SJSA1 (cell line): ENCODE results near the gene PLPP2. TPM values are rescaled to one million over a fixed set of nuclear protein-coding genes. Genes with fewer than 3 reads are reported as not detected.
"Not testable (repeated sequence)": the region's sequence is repeated elsewhere in the genome, so short reads cannot be mapped to it uniquely, and the experiment has no call there.

Source experiments
- DNase-seq, 2 experiments: peaks; one replicate each; pipeline ENCODE4 v3.0.0-alpha.2; 2015 to 2020; ENCODE audit warnings: low spot score in 2 of 2, low read depth in 1 of 2
- H3K27ac ChIP-seq: fragments of 250-450 bp; sonication (Bioruptor Pico); 2 replicates; pipeline ENCODE4 v1.5.1; 2020; ENCODE audit warnings: mild to moderate bottlenecking, moderate library complexity
- H3K27me3 ChIP-seq: fragments of 250-450 bp; sonication (Bioruptor Pico); replicated peaks from 2 replicates; pipeline ENCODE4 v1.5.1; 2020; ENCODE audit warnings: mild to moderate bottlenecking, moderate library complexity
- H3K36me3 ChIP-seq: fragments of 250-450 bp; sonication (Bioruptor Pico); 2 replicates; pipeline ENCODE4 v1.5.1; 2020; ENCODE audit warnings: mild to moderate bottlenecking
- H3K4me1 ChIP-seq: fragments of 250-450 bp; sonication (Bioruptor Pico); replicated peaks from 2 replicates; pipeline ENCODE4 v1.6.1; 2021; ENCODE audit warnings: mild to moderate bottlenecking
- H3K4me3 ChIP-seq: fragments of 250-450 bp; sonication (Bioruptor Pico); 2 replicates; pipeline ENCODE4 v1.5.1; 2020; ENCODE audit warnings: mild to moderate bottlenecking
- H3K9me3 ChIP-seq: fragments of 250-450 bp; sonication (Bioruptor Pico); replicated peaks from 2 replicates; pipeline ENCODE4 v1.5.1; 2020; ENCODE audit warnings: mild to moderate bottlenecking
- total RNA-seq: library from RNA; depleted of rRNA; stranded (reverse); fragments of >200 nt; shearing (Covaris generic); gene quantifications from 2 replicates; pipeline ENCODE4 v1.2.3, GENCODE V29; 2014

PLPP2 gene
- total RNA-seq, 1 experiment from 2014 or later = 7.3 TPM

DNA sequence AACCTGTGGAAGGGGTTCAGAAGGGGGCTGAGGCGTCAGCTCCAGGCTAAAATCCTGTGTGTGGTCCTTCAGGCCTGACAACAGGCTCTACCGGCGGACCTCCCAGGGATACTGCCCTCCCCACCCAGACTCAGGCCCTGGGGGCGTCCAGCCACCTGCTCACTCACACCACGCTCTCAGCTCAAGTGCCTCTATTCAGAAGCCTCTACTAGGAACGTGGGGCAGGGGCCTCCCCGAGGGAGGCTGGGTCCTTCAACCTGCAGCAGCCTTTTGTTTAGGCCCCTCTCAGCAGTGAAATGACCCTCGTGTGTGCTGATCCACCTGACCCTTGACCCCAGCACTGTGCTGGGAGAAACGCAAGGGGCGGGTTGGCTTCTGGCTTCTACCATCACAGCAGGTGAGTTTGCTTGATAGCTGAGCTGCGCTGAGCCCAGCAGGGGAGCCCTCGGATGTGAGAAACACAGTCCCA lies 10.6 kb downstream of the PLPP2 start:
- H3K9me3 ChIP-seq = no peaks in the 10 kb centered on the region
- H3K27ac ChIP-seq = no peak overlapping the region
- no peaks in the 10 kb centered on the region for H3K36me3 ChIP-seq
- H3K4me1 ChIP-seq = no peaks in the 10 kb centered on the region
- DNase-seq = no peak
- H3K4me3 ChIP-seq = no peak overlapping the region
- H3K27me3 ChIP-seq = no peaks in the 10 kb centered on the region

DNA sequence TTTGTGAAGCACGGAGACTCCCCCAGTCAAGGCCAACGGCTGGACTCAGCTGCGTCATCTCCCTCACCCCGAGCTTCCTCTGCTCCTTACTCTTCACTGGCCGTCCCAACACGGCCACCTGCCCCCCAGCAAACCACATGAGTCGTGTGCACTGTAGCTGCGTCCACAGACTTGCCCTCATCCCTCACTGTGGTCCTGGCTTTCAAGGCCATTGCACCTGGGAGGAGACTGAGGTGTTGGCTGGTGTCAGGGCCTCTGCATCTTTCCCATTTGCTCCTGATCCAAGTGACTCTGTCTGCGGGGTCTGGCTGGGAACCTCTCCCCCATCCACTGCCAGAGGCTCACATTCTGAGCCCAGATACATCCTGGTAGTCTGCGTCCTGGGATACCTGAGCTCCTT lies 11.5 kb downstream of the PLPP2 start:
- DNase-seq = no peak
- no peaks in the 10 kb centered on the region for H3K4me1 ChIP-seq
- H3K27me3 ChIP-seq = no peaks in the 10 kb centered on the region
- H3K9me3 ChIP-seq = no peaks in the 10 kb centered on the region
- no peak overlapping the region for H3K27ac ChIP-seq
- H3K4me3 ChIP-seq = no peak overlapping the region
- no peaks in the 10 kb centered on the region for H3K36me3 ChIP-seq

DNA sequence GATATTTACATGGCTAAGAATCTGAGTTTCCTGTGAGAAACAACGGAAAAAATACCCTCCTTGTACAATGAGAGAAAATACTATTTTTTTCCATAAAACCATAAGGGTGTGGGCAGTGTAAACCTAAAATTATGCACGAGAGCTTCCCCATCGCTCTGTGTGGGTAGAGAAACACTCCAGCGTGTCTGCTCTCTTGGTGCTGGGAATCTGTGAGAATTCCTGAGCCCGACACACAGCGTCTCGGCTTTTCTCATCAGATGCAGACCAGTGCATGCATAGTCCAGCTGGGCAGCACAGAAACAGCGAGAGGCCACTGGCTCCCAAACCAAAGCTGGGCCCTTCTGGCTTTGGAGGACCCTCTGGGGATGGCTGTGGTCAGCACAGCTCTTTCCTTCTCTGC lies 12.0 kb downstream of the PLPP2 start:
- no peaks in the 10 kb centered on the region for H3K4me1 ChIP-seq

DNA sequence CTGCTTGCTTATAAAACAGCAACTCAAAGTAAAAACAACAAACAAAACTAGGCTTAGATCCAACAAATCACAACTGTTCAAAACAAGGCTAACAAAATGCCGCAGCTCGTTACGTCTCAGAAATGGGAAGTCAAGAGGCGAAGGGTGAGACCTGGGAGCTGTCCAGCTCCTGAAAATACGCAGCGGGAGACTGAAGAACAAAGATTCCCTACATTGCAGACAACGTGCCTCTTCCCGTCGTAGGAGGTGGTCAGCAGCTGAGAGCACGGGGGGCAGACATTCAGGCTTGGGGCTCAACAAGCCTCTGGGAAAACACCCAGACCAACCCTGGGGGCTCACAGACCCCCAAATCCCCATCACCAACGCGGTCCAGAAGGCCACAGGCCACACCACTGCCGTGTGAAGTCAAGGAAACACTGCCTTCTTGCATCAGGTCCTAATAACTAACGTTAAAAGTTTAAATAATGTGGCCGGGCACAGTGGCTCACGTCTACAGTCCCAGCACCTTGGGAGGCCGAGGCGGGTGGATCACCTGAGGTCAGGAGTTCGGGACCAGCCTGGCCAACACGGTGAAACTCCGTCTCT lies 13.5 kb downstream of the PLPP2 start:
- Histone ChIP-seq H3K27ac (no peak overlapping the region), H3K36me3 (no peaks in the 10 kb centered on the region), H3K9me3 (no peaks in the 10 kb centered on the region), H3K27me3 (no peaks in the 10 kb centered on the region), H3K4me3 (no peak overlapping the region), H3K4me1 (no peaks in the 10 kb centered on the region)
- no peak for DNase-seq

More for the DNA sequence above, 12.0 kb downstream of the PLPP2 start:
- Histone ChIP-seq H3K9me3 (no peaks in the 10 kb centered on the region), H3K4me3 (no peak overlapping the region), H3K27ac (no peak overlapping the region), H3K27me3 (no peaks in the 10 kb centered on the region), H3K36me3 (no peaks in the 10 kb centered on the region)
- DNase-seq = no peak

DNA sequence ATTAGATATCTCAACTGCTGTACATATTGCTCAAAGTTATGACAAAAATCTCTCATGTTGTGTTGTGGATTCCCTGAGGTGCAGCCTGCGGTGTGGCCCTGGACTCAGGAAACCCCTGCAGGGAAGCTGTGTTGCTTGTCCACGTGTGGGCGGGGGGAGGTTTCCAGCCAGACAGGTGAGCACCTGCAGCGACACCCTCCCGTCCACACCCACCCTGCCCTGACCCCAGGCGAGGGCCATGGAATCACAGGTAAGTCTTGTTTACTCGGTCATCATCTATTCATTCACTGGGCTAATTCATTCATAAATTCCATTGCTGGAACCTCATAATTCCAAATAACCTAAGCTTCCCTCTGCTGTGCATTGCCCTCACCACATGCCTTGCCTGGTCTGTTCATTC lies 14.1 kb downstream of the PLPP2 start:
- H3K27ac ChIP-seq = no peak overlapping the region
- no peaks in the 10 kb centered on the region for H3K9me3 ChIP-seq
- H3K36me3 ChIP-seq = no peaks in the 10 kb centered on the region
- no peaks in the 10 kb centered on the region for H3K4me1 ChIP-seq
- H3K4me3 ChIP-seq = no peak overlapping the region
- no peaks in the 10 kb centered on the region for H3K27me3 ChIP-seq
- DNase-seq = no peak

DNA sequence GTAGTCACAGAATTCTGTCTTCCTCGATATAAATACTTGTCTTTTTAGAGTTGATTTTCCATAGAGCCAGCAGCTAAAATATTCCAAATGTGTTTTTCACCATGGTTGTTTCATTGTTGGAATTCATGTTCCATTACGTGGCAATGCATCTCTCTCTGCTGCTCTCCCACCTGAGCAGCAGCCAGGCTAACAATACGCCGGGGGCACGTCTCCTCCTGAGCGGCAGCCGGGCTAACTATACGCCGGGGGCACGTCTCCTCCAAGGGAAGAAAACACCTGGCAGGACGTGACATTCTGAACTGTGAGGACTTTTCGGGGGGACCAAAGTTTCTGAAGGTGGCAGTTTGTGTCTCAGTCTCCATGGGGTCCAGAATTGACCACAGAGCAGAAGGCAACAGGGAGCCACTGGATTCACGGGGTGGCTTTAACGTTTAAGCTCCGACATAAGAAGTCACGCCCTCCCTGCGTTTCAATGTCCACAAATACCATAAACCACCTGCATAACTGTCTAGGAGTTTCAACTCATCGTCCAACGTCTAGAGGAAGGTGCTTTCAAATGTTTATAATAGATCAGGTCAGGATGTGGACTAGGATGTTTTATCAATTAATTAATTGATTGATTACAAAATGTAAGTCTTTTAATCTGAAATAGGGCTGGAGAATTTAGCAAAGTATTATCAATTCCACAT lies 15.1 kb downstream of the PLPP2 start:
- no peak overlapping the region for H3K27ac ChIP-seq
- H3K36me3 ChIP-seq = no peaks in the 10 kb centered on the region
- H3K4me3 ChIP-seq = no peak overlapping the region
- no peak for DNase-seq
- H3K9me3 ChIP-seq = no peaks in the 10 kb centered on the region
- H3K27me3 ChIP-seq = no peaks in the 10 kb centered on the region
- no peaks in the 10 kb centered on the region for H3K4me1 ChIP-seq

DNA sequence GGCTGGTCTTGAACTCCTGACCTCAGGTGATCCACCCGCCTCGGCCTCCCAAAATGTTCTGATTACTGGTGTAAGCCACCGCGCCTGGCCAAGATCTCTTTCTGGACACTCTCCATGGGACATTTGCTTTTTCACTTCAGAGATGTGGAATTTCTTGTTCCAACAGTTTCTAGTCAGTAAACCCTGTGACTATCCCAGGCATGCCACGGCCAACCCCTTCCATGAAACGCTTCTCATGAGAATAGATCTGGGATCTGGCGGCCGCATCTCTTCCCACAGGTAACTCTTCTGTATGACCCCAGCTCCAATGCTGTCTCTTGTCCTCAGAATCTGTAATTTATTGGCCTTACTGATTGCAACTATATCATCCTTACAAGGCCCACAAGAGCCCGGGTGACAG lies 16.2 kb downstream of the PLPP2 start:
- Histone ChIP-seq H3K4me1 (no peaks in the 10 kb centered on the region), H3K4me3 (no peak overlapping the region), H3K9me3 (no peaks in the 10 kb centered on the region), H3K27ac (no peak overlapping the region), H3K27me3 (no peaks in the 10 kb centered on the region), H3K36me3 (no peaks in the 10 kb centered on the region)
- DNase-seq = no peak

DNA sequence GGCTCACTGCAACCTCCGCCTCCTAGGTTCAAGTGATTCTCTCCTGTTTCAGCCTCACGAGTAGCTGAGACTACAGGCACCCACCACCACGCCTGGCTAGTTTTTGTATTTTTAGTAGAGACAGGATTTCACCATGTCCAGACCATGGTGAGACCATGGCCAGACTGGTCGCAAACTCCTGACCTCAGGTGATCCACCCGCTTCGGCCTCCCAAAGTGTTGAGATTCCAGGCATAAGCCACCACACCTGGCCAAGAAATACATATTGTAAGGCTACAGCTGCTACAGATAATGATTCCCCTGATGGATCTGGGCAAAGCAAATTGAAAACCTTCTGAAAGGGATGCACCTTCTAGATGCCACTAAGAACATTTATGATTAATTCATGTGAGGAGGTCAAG lies 17.8 kb downstream of the PLPP2 start:
- Histone ChIP-seq H3K4me1 (no peaks in the 10 kb centered on the region), H3K27me3 (peaks cover 6% of the 10 kb centered on the region; the same call in 1 of the 2 replicates), H3K4me3 (no peak overlapping the region), H3K36me3 (no peaks in the 10 kb centered on the region), H3K9me3 (no peaks in the 10 kb centered on the region), H3K27ac (no peak overlapping the region)
- no peak for DNase-seq

DNA sequence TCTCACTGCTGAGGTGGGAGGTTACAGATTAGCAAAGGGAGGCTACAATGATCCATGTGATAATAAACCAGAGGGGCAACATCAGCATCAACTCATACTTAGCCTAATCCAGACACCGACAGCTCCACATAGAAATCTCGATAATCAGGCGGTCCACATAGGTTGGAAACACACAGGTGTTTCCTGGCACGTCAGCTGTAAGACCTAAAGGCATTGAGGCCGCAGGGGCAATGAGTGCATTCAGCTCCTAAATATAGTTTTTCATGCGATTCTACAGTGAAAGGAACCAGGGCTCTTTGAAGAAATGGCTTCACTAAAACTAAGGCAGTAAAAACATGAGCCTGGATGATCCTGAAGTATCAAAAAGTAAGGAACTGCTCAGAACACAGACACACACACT lies 19.3 kb downstream of the PLPP2 start:
- peaks cover 8% of the 10 kb centered on the region for H3K4me1 ChIP-seq
- H3K36me3 ChIP-seq = no peaks in the 10 kb centered on the region
- DNase-seq = no peak
- H3K4me3 ChIP-seq = no peak overlapping the region
- peaks cover 17% of the 10 kb centered on the region for H3K27me3 ChIP-seq
- peaks cover 4% of the 10 kb centered on the region; the same call in 1 of the 2 replicates for H3K9me3 ChIP-seq
- H3K27ac ChIP-seq = no peak overlapping the region

DNA sequence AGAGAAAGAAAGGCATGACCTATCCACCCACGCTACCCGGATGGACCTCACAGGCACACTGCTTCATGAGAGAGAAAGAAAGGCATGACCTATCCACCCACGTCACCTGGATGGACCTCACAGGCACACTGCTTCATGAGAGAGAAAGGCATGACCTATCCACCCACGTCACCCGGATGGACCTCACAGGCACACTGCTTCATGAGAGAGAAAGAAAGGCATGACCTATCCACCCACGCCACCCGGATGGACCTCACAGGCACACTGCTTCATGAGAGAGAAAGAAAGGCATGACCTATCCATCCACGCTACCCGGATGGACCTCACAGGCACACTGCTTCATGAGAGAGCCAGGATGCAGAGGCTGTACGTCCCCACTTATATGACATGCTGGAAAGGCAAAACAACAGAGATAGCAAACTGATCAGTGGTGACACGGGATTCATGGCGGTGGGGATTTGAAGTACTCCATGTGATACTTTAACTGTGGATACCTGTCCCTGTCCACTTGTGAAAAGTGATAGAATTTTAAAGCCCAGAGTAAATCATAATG lies 20.4 kb downstream of the PLPP2 start:
- H3K27ac ChIP-seq, H3K4me1 ChIP-seq, H3K36me3 ChIP-seq, H3K9me3 ChIP-seq, H3K4me3 ChIP-seq, DNase-seq: not testable (repeated sequence)
- H3K27me3 ChIP-seq = peaks cover 27% of the 10 kb centered on the region

DNA sequence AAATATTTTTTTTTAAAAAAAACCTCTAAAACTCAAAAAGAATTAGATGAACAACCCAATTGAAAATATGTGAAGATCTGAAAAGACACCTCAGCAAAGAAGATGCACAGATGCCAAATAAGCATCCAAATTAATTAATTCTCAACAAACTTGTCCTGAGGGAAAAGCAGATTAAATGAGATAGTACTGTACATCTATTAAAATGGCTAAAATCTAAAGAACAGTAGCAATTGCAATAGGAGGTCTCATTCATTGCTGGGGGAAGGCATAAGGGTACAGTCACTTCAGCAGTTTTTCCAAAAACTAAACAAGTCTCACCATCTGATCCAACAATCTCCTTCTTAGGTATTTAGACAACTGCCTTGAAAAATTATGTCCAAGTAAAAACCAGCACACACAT lies 22.0 kb downstream of the PLPP2 start:
- Histone ChIP-seq H3K36me3 (no peaks in the 10 kb centered on the region), H3K4me3 (no peak overlapping the region), H3K9me3 (peaks cover 4% of the 10 kb centered on the region; the same call in 1 of the 2 replicates), H3K4me1 (peaks cover 10% of the 10 kb centered on the region), H3K27ac (no peak overlapping the region), H3K27me3 (peaks cover 39% of the 10 kb centered on the region)
- DNase-seq = no peak

DNA sequence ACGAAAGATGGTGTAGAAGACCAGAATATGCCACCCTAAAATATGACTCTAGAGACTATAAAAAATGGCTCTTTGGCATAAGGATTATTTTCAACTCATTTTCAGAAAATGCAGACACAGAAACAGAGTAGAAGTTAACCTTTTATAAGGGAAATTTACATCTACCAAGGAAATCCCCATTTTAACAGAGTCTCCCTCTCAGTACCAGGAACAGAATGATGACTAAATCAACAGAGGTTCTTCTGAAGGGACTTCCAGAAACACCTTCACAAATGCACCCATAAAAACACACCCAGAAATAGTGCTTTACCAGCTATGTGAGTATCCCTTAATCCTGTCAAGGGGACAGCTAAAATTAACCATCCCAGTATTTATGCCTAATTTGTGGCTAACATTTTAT lies 29.1 kb downstream of the PLPP2 start:
- Histone ChIP-seq H3K9me3 (peaks cover 2% of the 10 kb centered on the region; the same call in 1 of the 2 replicates), H3K4me3 (no peak overlapping the region), H3K4me1 (peaks cover 5% of the 10 kb centered on the region), H3K36me3 (no peaks in the 10 kb centered on the region), H3K27ac (no peak overlapping the region), H3K27me3 (peaks cover 30% of the 10 kb centered on the region)
- DNase-seq = no peak

DNA sequence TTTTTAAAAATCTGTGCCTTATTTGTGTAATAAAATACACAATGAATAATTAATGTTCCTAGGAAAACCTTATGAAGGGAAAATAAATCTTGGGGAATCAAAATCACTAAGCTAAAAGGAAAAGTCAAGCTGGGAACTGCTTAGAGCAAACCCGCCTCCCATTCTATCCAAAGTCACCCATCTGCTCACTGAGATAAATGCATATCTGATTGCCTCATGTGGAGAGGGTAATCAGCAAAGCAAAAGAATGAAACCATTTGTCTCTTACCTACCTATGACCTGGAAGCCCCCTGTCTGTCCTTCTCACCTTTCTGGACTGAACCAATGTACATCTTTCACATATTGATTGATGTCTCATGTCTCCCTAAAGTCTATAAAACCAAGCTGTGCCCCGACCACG lies 34.4 kb downstream of the PLPP2 start:
- not testable (repeated sequence) for H3K4me1 ChIP-seq, H3K27ac ChIP-seq, DNase-seq, H3K9me3 ChIP-seq, H3K4me3 ChIP-seq, H3K27me3 ChIP-seq, H3K36me3 ChIP-seq

DNA sequence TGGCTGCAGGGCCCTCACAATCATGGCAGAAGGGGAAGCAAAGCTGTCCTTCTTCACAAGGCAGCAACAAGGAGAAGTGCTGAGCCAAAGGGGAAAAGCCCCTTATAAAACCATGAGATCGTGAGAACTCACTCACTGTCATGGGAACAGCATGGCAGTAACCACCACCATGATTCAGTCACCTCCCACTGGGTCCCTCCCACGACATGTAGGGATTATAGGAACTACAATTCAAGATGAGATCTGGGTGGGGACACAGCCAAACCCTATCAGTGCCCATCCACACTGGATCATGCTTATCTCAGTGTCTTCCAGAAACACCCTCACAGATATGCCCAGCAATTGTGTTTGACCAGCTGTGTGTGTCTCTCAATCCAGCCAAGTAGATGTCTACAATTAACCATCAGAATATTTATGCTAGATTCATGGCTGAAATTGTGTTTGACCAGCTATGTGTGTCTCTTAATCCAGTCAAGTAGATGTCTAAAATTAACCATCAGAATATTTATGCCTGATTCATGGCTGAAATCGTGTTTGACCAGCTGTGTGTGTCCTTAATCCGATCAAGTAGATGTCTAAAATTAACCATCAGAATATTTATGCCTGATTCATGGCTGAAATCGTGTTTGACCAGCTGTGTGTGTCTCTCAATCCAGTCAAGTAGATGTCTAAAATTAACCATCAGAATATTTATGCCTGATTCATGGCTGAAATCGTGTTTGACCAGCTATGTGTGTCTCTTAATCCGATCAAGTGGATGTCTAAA lies 38.6 kb downstream of the PLPP2 start:
- not testable (repeated sequence) for H3K4me3 ChIP-seq, H3K36me3 ChIP-seq, DNase-seq, H3K27ac ChIP-seq, H3K4me1 ChIP-seq, H3K27me3 ChIP-seq, H3K9me3 ChIP-seq
